ENCODE measurements around the gene GAST. TPM values are rescaled to one million over a fixed set of nuclear protein-coding genes. Genes with fewer than 3 reads are reported as not detected.

The GAST gene
- total and polyA plus RNA-seq, 2 donors (not counting 1 experiment from before 2014, with no cell fraction given) = not detected

DNA sequence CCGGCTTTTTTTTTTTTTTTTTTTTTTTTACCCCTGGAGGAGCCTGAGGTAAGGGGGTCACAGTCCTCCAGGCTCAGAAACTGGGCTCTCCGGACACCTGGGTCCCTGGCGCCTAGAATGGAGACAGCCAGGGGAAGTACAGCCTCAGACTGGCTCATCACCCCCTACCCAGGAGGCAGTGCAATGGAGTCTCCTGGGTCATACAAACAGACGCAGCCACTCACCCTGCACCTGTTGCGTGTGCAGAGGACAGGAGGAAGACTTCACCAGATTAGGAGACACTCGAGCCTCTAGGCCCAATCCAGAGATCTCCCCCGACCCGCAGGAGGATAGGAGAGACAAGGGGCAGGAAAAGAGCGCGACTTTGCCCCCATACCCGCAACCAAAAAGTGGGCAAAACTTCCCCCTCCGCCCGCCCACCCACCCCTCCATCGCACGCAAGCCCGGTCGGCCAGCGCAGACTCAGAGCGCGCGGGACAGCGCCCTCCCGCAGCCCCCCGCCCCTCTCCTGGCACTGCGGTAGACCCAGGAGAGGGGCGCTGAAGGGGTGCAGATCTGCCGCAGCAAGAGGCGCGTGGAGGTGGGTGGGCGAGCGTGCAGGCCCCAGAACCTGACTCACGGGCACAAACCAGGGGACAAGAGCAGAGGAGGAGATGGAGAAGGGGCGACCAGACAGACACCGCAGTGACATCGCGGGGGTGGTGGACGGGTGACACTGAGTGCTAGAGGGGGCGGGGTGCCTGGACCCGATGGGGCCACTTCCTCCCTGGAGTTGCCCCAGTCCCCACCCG lies 21.4 kb downstream of the GAST start:
- no peak for DNase-seq (ENCODE audit: low read depth in 2 of 2)
- TF ChIP-seq EZH2 (IDR thresholded peaks at IDR 0.05; ENCODE audit: low read length, missing control alignments) = peak; percentile 47
- no peak for TF ChIP-seq CTCF (conservative IDR thresholded peaks at IDR 0.05 in 1 of 2, IDR thresholded peaks at IDR 0.05 in 1 of 2; ENCODE audit: low read depth in 1 of 2, low read length in 2 of 2)
- Histone ChIP-seq H3K9ac (ENCODE audit: insufficient read depth, low read length) (no peak overlapping the region), H4K20me1 (ENCODE audit: control insufficient read depth, extremely low read depth, insufficient read depth, low read length) (no peaks in the 10 kb centered on the region), H3K4me1 (ENCODE audit: control insufficient read depth, extremely low read depth, insufficient read depth, low read length) (no peaks in the 10 kb centered on the region), H3K9me3 (ENCODE audit: control insufficient read depth, insufficient read depth, low read depth, low read length) (no peaks in the 10 kb centered on the region), H3K36me3 (ENCODE audit: control insufficient read depth, insufficient read depth, low read length) (no peaks in the 10 kb centered on the region), H3K4me2 (ENCODE audit: extremely low read depth, insufficient read depth, low read length) (no peak overlapping the region), H3K27ac (ENCODE audit: insufficient read depth, low read length) (no peak overlapping the region), H3K27me3 (ENCODE audit: control insufficient read depth, insufficient read depth, low read length) (peaks cover 57% of the 10 kb centered on the region), H3K79me2 (ENCODE audit: control insufficient read depth, insufficient read depth, low read length) (no peaks in the 10 kb centered on the region), H2AFZ (ENCODE audit: low read length) (no peak overlapping the region), H3K4me3 (replicated peaks in 1 of 4; ENCODE audit: control extremely low read depth in 1 of 4, insufficient read depth in 1 of 4, low read depth in 3 of 4, low read length in 4 of 4) (peak overlapping the region in 1 of 4 experiments; percentile 50)

DNA sequence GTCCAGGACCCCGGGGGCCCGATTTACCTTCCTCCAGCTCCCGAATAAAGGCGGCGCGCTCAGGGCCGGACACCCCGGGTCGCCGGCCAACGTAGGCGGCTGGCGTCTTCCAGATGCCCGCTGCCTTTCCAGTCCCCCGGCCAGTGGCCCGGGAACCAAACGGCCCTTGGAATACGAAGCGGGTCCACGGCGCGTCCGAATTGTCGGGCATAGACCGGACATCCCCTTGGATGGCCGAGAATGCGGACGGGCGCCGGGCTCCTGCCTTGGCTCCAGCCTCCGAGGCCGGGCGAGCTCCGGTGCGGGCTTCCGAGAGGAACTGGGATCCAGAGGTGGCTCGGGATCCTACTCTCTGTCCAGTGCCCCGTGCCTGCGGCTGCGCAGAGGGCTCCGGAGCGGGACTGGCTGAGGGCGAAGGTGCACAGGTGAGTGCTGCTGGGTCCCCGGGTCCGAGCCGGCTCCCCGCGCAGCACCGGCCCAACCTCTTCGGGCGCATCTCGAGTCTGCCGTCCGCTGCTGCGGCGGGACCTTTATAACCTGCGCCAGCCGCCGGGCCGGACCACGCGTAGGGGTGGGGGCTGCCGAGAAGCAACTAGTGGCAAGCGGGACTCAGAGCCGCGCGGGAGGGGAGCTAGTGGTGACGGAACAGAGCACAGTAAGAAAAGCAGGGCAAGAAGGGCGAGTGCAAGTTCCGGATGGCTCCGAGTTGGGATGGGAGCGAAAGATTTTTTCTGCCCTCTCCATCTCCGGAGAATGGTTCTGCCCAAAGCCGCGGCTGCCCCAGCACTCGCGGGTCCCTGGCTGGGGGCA lies 22.2 kb downstream of the GAST start, which contains the start of gene HAP1:
HAP1 (minus strand) TSS at position 505 of the 810 bp plus-strand sequence; CDS start at position 496, 9 bp downstream.
- no peaks in the 10 kb centered on the region for H3K4me1 ChIP-seq (ENCODE audit: control insufficient read depth, extremely low read depth, insufficient read depth, low read length)
- peak within 1 kb of the TSS in 3 of 4 experiments; percentile 19 to 50 (median 42) for H3K4me3 ChIP-seq (replicated peaks in 1 of 4; ENCODE audit: control extremely low read depth in 1 of 4, insufficient read depth in 1 of 4, low read depth in 3 of 4, low read length in 4 of 4)
- H3K79me2 ChIP-seq (ENCODE audit: control insufficient read depth, insufficient read depth, low read length) = no peaks in the 10 kb centered on the region
- no peak within 1 kb of the TSS for H3K9ac ChIP-seq (ENCODE audit: insufficient read depth, low read length)
- TF ChIP-seq EZH2 (IDR thresholded peaks at IDR 0.05; ENCODE audit: low read length, missing control alignments) (peak; percentile 90), CTCF (conservative IDR thresholded peaks at IDR 0.05 in 1 of 2, IDR thresholded peaks at IDR 0.05 in 1 of 2; ENCODE audit: low read depth in 1 of 2, low read length in 2 of 2) (no peak)
- no peak within 1 kb of the TSS for H2AFZ ChIP-seq (ENCODE audit: low read length)
- peaks cover 57% of the 10 kb centered on the region for H3K27me3 ChIP-seq (ENCODE audit: control insufficient read depth, insufficient read depth, low read length)
- H3K27ac ChIP-seq (ENCODE audit: insufficient read depth, low read length) = no peak within 1 kb of the TSS
- H3K36me3 ChIP-seq (ENCODE audit: control insufficient read depth, insufficient read depth, low read length) = no peaks in the 10 kb centered on the region
- no peaks in the 10 kb centered on the region for H3K9me3 ChIP-seq (ENCODE audit: control insufficient read depth, insufficient read depth, low read depth, low read length)
- DNase-seq (ENCODE audit: low read depth in 2 of 2) = peak; percentile 17 to 19
- H4K20me1 ChIP-seq (ENCODE audit: control insufficient read depth, extremely low read depth, insufficient read depth, low read length) = no peaks in the 10 kb centered on the region
- H3K4me2 ChIP-seq (ENCODE audit: extremely low read depth, insufficient read depth, low read length) = peak within 1 kb of the TSS; percentile 75

DNA sequence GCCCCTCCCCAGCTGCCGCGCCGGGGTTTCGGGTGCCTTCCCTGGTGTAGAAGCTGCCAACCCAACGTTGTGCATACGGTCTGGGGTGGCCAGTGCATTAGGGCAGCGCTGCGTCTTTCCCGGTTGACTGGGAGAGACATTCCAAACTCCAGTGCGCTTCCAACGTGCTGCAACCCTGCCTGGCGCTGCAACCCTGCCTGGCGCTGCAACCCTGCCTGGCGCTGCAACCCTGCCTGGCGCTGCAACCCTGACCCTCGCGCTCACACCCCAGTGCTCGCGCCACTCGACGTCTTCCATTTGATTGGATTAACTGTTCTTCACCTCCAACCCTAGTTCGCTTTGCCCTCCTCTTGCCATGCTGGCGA lies 22.8 kb downstream of the GAST start:
- Histone ChIP-seq H4K20me1 (ENCODE audit: control insufficient read depth, extremely low read depth, insufficient read depth, low read length) (no peaks in the 10 kb centered on the region), H3K27me3 (ENCODE audit: control insufficient read depth, insufficient read depth, low read length) (peaks cover 57% of the 10 kb centered on the region), H3K27ac (ENCODE audit: insufficient read depth, low read length) (no peak overlapping the region), H3K9me3 (ENCODE audit: control insufficient read depth, insufficient read depth, low read depth, low read length) (no peaks in the 10 kb centered on the region), H2AFZ (ENCODE audit: low read length) (no peak overlapping the region), H3K36me3 (ENCODE audit: control insufficient read depth, insufficient read depth, low read length) (no peaks in the 10 kb centered on the region), H3K9ac (ENCODE audit: insufficient read depth, low read length) (no peak overlapping the region), H3K4me3 (replicated peaks in 1 of 4; ENCODE audit: control extremely low read depth in 1 of 4, insufficient read depth in 1 of 4, low read depth in 3 of 4, low read length in 4 of 4) (peak overlapping the region in 3 of 4 experiments; percentile 19 to 50 (median 42)), H3K4me2 (ENCODE audit: extremely low read depth, insufficient read depth, low read length) (no peak overlapping the region), H3K79me2 (ENCODE audit: control insufficient read depth, insufficient read depth, low read length) (no peaks in the 10 kb centered on the region), H3K4me1 (ENCODE audit: control insufficient read depth, extremely low read depth, insufficient read depth, low read length) (no peaks in the 10 kb centered on the region)
- DNase-seq (ENCODE audit: low read depth in 2 of 2) = peak in 1 of 2 donors; percentile 14
- TF ChIP-seq EZH2 (IDR thresholded peaks at IDR 0.05; ENCODE audit: low read length, missing control alignments) = no peak
- no peak for TF ChIP-seq CTCF (conservative IDR thresholded peaks at IDR 0.05 in 1 of 2, IDR thresholded peaks at IDR 0.05 in 1 of 2; ENCODE audit: low read depth in 1 of 2, low read length in 2 of 2)

All from fibroblast of lung (primary cell).